ENCODE data around the gene GALNT13. TPM values are rescaled to one million over a fixed set of nuclear protein-coding genes. Genes with fewer than 3 reads are reported as not detected.

Gene GALNT13
- polyA plus RNA-seq, 3 donors = not detected

- intact Hi-C loops (cut with micrococcal nuclease) = no loop called here
- H3K27me3 Mint-ChIP-seq (ENCODE audit: low read depth in 3 of 3) = peaks cover 0 to 1% (median 0%) of the 10 kb centered on the region in 3 donors
Observed at GRCh38 chr2:154046493-154046892, 174.8 kb downstream of the GALNT13 start.

GRCh38 chr2:154048905-154049304 is 177.2 kb downstream of the GALNT13 start:
- no peaks in the 10 kb centered on the region for H3K79me2 ChIP-seq (ENCODE audit: insufficient read depth, low read length)
- Mint-ChIP-seq H3K27ac (no peak overlapping the region), H3K4me3 (no peak overlapping the region), H3K4me1 (no peaks in the 10 kb centered on the region), H3K36me3 (no peaks in the 10 kb centered on the region), H3K27me3 (ENCODE audit: low read depth in 3 of 3) (peaks cover 0 to 3% (median 0%) of the 10 kb centered on the region in 3 donors), H3K9me3 (peaks cover 0 to 3% (median 0%) of the 10 kb centered on the region in 7 donors)
- H3K4me1 ChIP-seq (ENCODE audit: control insufficient read depth in 1 of 2, insufficient read depth in 2 of 2, low read length in 2 of 2) = no peaks in the 10 kb centered on the region
- H3K27me3 ChIP-seq (ENCODE audit: control insufficient read depth in 2 of 2, insufficient read depth in 2 of 2, low read length in 2 of 2) = no peaks in the 10 kb centered on the region
- no peak overlapping the region for H3K4me2 ChIP-seq (replicated peaks; ENCODE audit: extremely low read depth, low read length, poor library complexity, severe bottlenecking)
- no peaks in the 10 kb centered on the region for H3K9me3 ChIP-seq (replicated peaks in 1 of 2; ENCODE audit: control insufficient read depth in 1 of 2, insufficient read depth in 1 of 2, low read length in 2 of 2)
- TF ChIP-seq, protein P1, sequence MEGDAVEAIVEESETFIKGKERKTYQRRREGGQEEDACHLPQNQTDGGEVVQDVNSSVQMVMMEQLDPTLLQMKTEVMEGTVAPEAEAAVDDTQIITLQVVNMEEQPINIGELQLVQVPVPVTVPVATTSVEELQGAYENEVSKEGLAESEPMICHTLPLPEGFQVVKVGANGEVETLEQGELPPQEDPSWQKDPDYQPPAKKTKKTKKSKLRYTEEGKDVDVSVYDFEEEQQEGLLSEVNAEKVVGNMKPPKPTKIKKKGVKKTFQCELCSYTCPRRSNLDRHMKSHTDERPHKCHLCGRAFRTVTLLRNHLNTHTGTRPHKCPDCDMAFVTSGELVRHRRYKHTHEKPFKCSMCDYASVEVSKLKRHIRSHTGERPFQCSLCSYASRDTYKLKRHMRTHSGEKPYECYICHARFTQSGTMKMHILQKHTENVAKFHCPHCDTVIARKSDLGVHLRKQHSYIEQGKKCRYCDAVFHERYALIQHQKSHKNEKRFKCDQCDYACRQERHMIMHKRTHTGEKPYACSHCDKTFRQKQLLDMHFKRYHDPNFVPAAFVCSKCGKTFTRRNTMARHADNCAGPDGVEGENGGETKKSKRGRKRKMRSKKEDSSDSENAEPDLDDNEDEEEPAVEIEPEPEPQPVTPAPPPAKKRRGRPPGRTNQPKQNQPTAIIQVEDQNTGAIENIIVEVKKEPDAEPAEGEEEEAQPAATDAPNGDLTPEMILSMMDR (IDR thresholded peaks at IDR 0.05) = no peak
- no peaks in the 10 kb centered on the region for H4K20me1 ChIP-seq (ENCODE audit: insufficient read depth, low read length)
- DNase-seq = no peak
- WGBS (ENCODE audit: insufficient coverage) = no CpG with 5 or more reads among the region's 2 CpGs
- H3K4me3 ChIP-seq (replicated peaks in 1 of 3; ENCODE audit: low read depth in 2 of 3, low read length in 3 of 3) = no peak overlapping the region
- intact Hi-C loops (cut with micrococcal nuclease) = no loop called here
- H3K27ac ChIP-seq (ENCODE audit: low read depth in 1 of 2, low read length in 2 of 2) = no peak overlapping the region
- H3K36me3 ChIP-seq (replicated peaks in 1 of 2; ENCODE audit: control insufficient read depth in 1 of 2, insufficient read depth in 2 of 2, low read length in 2 of 2) = no peaks in the 10 kb centered on the region
- H2AFZ ChIP-seq (ENCODE audit: insufficient read depth, low read depth, low read length, poor library complexity, severe bottlenecking) = no peak overlapping the region
- H3K9ac ChIP-seq (ENCODE audit: insufficient read depth, low read length, poor library complexity, severe bottlenecking) = no peak overlapping the region

More at GRCh38 chr2:154046493-154046892, 174.8 kb downstream of the GALNT13 start:
- no peak overlapping the region for H3K4me3 ChIP-seq (replicated peaks in 1 of 3; ENCODE audit: low read depth in 2 of 3, low read length in 3 of 3)
- Mint-ChIP-seq H3K9me3 (peaks cover 0 to 1% (median 0%) of the 10 kb centered on the region in 7 donors), H3K36me3 (no peaks in the 10 kb centered on the region), H3K4me1 (no peaks in the 10 kb centered on the region), H3K4me3 (no peak overlapping the region), H3K27ac (no peak overlapping the region)
- TF ChIP-seq, protein P1 (IDR thresholded peaks at IDR 0.05) = no peak
- DNase-seq = no peak
- no peaks in the 10 kb centered on the region for H4K20me1 ChIP-seq (ENCODE audit: insufficient read depth, low read length)
- no peaks in the 10 kb centered on the region for H3K9me3 ChIP-seq (replicated peaks in 1 of 2; ENCODE audit: control insufficient read depth in 1 of 2, insufficient read depth in 1 of 2, low read length in 2 of 2)
- H3K4me2 ChIP-seq (replicated peaks; ENCODE audit: extremely low read depth, low read length, poor library complexity, severe bottlenecking) = no peak overlapping the region
- H3K9ac ChIP-seq (ENCODE audit: insufficient read depth, low read length, poor library complexity, severe bottlenecking) = no peak overlapping the region
- no peaks in the 10 kb centered on the region for H3K79me2 ChIP-seq (ENCODE audit: insufficient read depth, low read length)
- H3K27me3 ChIP-seq (ENCODE audit: control insufficient read depth in 2 of 2, insufficient read depth in 2 of 2, low read length in 2 of 2) = no peaks in the 10 kb centered on the region
- H2AFZ ChIP-seq (ENCODE audit: insufficient read depth, low read depth, low read length, poor library complexity, severe bottlenecking) = no peak overlapping the region
- H3K36me3 ChIP-seq (replicated peaks in 1 of 2; ENCODE audit: control insufficient read depth in 1 of 2, insufficient read depth in 2 of 2, low read length in 2 of 2) = no peaks in the 10 kb centered on the region
- no peak overlapping the region for H3K27ac ChIP-seq (ENCODE audit: low read depth in 1 of 2, low read length in 2 of 2)
- 86% methylated on average over 1 of the region's 1 CpG for WGBS (ENCODE audit: insufficient coverage)
- no peaks in the 10 kb centered on the region for H3K4me1 ChIP-seq (ENCODE audit: control insufficient read depth in 1 of 2, insufficient read depth in 2 of 2, low read length in 2 of 2)

All from CD14-positive monocyte (primary cell).